ENCODE measurements around the gene HOXB13.
A peak's percentile ranks its signal among the peaks of the same experiment; 100 is the strongest.

Gene HOXB13

DNA sequence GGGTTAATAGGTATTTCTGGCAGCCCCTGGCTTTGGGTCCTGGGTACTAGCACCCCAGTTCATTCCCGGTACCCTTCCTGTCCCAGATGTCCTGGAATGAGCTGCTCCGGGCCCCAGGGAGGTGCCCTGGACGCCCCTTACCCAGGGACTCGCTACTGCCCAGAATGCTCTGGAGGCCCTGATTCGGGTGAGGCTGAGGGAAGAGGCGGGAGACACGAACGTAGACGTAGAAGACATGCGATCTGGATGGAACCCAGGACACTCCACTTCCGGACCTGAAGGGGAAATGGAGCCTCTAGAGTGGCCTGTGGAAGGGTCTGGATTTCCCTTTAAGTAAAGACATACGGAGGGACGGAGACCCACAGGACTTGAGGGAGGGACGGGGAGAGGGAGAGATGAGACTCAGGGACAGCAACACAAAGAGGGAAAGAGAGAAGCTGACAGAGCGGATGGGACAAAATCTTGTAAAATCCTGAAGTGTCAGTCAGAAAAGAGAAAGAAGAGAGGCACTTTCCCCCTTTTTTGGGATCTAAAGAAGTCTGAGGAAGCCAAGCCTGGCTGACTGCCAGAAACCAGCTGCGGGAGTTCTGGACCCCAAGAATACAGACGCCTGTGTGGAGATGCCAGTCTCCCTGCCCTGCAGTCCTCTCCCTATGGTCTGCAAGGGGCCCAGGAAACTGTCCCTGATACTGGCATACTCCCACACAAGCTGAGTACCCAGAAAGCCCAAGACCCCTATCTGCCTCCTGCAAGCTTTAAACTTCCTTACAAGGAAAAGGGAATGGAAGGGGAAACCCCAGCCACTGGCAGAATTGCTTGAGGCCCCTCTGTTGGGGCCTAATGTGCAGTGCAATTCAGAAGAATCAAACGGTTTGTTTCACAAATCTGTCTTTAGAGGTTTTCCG lies 1.0 kb upstream of the HOXB13 start:
- no peak for DNase-seq (ENCODE audit: low read depth in 1 of 2, low spot score in 1 of 2)
- in situ Hi-C loops (cut with HindIII; ENCODE audit: low pct_unique_long_range_greater_than_20kb, low sequenced_read_pairs), result no loop called here
- no peak for TF ChIP-seq JUND (IDR thresholded peaks at IDR 0.05; ENCODE audit: low read depth)

DNA sequence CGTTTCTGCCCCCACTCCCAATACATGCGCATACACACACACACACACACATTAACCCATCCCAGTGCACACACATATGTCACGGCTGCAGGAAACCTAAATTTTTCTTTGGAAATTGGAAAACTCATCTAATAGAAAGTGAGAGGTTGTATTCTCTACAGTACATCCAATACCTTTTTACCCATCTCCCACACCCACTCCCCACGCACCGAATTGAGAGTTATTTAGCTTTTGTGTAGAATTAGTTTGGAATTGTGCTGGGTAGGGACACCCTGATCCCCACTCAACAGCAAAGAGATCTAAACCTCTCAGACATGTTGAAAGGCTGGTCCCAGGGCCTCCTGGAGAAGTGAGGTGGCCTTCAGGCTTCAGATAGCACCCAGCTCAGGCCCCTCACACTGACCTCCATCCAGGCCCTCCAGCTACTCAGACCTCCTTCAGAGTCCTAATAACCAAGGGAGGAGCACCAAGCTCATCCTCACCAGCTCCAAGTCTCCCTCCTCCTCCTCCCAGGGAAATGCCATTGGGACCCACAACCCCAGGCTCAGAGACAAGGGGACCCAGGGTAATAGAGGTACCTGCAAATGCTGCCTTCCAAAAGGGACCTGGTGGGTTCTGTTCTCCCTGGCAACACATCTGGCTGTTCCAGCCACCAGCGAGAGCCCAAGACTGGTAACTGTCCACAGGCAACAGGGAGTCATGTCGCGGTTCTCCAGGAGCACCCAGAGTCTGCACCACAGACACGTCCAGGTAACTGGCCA lies 955 bp downstream of the HOXB13 start:
- TF ChIP-seq JUND (IDR thresholded peaks at IDR 0.05; ENCODE audit: low read depth), result no peak
- in situ Hi-C loops (cut with HindIII; ENCODE audit: low pct_unique_long_range_greater_than_20kb, low sequenced_read_pairs), result no loop called here
- DNase-seq (ENCODE audit: low read depth in 1 of 2, low spot score in 1 of 2), result no peak

DNA sequence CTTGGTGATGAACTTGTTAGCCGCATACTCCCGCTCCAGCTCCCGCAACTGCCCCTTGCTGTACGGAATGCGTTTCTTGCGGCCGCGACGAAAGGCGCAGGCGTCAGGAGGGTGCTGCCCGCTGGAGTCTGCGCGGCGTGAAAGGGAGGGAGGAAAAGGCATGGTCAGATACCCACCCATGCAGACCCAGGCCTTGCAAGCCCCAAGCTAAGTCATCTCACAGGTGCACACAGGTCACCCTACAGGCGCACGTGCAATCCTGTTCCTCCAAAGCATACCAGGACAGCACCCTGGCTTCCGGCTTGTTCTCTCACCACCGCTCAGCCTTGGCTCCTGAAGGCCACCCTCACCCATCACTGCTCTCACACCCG lies 1.6 kb downstream of the HOXB13 start:
- DNase-seq (ENCODE audit: low read depth in 1 of 2, low spot score in 1 of 2), result no peak
- in situ Hi-C loops (cut with HindIII; ENCODE audit: low pct_unique_long_range_greater_than_20kb, low sequenced_read_pairs), result no loop called here
- no peak for TF ChIP-seq JUND (IDR thresholded peaks at IDR 0.05; ENCODE audit: low read depth)

DNA sequence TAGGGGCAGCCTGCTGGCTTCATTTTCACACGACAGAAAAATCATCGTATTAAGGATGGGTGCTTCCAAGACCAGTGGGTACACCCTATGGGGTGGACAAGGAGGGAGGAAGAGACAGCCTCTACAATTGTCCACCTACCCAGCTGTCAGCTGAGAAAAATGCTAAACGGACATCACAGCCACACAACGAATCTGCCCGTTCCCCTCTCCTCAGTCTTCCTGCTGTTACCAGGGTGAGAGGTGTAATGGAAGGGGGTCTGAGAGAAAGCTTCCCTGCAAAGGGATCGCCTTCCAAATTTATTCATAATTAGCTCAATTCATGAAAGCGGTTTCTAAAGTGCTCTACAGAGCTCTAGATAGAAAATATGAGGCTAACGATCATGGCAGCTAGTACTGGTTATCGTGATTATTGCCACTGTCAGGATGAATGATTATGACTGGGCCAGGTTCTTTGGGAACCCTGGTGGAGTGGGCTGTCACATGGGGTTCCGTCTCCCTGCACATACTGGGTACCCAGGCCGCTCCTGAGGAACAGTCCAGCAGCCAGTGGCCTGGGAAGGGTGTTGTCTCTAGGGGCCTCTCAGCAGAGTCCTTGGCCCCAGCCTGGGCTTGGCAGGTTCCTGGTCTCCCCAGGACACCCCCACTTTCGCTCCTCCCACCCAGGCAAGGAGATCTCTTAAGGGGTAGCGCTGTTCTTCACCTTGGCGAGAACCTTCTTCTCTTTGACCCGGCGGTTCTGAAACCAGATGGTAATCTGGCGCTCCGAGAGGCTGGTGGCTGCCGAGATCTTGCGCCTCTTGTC lies 2.2 kb downstream of the HOXB13 start:
- no peak for DNase-seq (ENCODE audit: low read depth in 1 of 2, low spot score in 1 of 2)
- in situ Hi-C loops (cut with HindIII; ENCODE audit: low pct_unique_long_range_greater_than_20kb, low sequenced_read_pairs), result no loop called here
- no peak for TF ChIP-seq JUND (IDR thresholded peaks at IDR 0.05; ENCODE audit: low read depth)

DNA sequence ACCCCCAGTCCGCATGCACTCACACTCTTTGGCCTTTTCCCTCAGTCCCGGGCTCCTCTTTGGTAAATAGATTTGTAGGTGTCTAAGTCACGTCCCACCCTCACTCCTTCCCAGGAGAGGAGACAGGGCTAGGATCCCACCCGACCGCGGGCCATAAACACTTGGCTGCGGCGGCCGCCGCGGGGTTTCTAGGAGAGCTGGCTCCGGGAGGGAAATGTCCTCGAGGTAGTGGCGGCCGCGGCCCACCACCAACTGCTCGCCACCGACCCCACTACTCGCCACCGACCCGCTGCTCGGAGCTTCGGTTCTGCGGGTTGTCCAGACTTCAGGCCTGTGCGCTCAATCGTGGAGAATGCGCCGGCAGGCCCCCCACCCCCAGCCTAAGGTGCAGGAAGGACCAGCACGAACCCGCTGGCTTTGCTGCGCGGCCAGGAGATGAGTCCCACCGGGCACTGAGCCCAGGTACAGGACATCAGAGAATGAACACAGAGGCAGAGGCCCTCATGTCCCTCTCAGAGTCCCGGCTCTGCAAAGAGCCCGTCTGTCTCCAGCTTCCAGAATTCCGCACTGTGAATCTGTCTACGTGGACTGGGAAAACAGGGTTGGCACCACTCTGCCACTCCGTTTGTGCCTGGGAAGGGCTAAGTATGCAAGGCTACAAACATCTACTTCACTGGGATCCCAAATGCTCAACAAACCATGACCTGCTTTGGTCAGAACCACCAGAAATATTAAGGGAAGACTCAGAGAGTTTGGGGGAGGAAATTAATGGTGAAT lies 3.1 kb downstream of the HOXB13 start:
- DNase-seq (ENCODE audit: low read depth in 1 of 2, low spot score in 1 of 2), result no peak
- in situ Hi-C loops (cut with HindIII; ENCODE audit: low pct_unique_long_range_greater_than_20kb, low sequenced_read_pairs), result no loop called here
- TF ChIP-seq JUND (IDR thresholded peaks at IDR 0.05; ENCODE audit: low read depth), result no peak

DNA sequence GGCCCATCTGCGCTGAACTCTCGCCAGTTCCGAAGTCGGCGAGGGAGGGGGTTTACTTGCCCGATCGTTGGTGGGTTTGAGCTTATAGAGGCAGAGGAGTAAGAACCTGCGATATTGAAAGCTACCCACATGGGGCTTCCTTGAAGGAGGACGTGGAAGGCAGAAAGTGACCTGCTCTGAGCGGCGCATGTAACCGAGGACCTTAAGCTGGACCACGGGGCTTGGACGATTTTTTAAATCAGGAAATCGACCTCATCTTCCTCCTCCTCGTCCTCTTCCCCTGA lies 3.6 kb downstream of the HOXB13 start:
- TF ChIP-seq JUND (IDR thresholded peaks at IDR 0.05; ENCODE audit: low read depth), result no peak
- in situ Hi-C loops (cut with HindIII; ENCODE audit: low pct_unique_long_range_greater_than_20kb, low sequenced_read_pairs), result no loop called here
- no peak for DNase-seq (ENCODE audit: low read depth in 1 of 2, low spot score in 1 of 2)

DNA sequence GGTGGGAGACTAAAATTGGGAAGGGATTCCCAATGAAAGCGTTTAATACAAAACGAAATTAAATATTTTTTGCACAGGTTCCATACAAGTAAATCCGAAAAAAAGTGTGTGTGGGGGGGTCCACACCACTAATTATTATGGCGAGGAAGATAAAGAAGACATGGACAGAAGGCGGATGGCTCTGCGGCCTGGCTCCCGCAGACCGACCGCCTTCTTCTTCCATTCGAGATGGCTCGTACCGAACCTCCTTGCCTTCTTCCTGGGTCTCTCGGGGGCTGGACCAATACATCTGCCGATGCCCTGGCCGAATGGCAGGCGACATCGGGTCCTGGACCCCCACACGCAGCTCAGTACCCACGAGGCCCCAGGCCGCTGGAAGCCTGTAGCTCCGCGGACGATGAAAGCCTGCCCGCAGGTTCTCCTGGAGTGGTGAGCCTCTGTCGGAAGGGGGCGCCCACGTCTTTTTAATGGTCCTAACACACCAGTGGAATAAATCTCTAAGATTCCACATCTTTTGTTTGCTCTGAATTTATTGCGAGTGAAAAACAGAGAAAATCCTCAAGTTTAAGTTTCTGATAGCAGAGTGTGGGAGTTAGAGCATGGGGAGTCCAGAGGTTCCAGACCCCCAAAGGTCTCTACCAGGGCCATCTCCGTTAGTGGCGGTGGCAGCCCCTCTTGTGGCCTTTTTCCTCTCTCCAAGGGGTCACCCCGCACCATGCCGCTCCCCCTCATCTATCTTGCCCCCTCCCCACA lies 4.1 kb downstream of the HOXB13 start:
- TF ChIP-seq JUND (IDR thresholded peaks at IDR 0.05; ENCODE audit: low read depth), result no peak
- DNase-seq (ENCODE audit: low read depth in 1 of 2, low spot score in 1 of 2), result peak; percentile 80 to 84
- in situ Hi-C loops (cut with HindIII; ENCODE audit: low pct_unique_long_range_greater_than_20kb, low sequenced_read_pairs), result no loop called here

DNA sequence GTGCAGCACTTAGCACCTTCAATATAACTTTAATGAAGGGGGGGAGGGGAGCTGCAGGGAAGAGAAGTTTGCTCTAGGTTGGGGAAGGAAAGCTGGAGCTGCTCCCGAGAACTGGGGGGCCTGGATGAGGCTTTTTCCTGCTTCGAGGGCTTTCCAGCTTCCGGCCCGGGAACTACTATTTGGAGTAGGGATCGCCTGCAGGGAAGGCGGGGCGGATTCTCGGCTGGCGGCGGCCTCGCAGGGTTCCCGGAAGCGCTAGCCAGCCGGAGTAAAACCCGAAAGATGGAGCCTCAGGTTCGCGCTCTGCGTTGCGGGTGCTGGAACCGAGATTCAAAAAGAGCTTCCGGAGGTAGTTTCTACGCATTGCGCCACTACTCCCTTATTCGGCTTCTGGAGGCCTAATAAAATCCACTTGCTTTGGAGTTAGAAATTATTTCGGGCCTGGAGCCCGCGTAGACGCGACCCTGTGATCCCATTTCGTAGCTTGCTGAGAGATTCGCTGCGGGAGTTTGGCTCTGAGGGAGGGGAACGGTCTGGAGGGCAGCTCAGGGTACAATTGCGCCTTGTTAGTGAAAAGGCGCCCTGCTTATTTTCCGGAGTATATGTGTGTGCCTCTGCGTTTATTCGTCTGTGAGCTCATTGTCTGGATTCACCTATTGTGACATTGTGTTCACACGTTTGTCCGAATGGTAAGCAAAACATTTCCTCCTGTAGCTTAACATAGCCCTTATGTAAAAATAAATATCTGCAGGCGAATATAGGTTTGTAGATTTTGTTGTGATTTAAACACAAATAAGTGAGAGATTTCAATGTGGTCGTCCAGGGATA lies 4.9 kb downstream of the HOXB13 start:
- no peak for TF ChIP-seq JUND (IDR thresholded peaks at IDR 0.05; ENCODE audit: low read depth)
- no peak for DNase-seq (ENCODE audit: low read depth in 1 of 2, low spot score in 1 of 2)
- in situ Hi-C loops (cut with HindIII; ENCODE audit: low pct_unique_long_range_greater_than_20kb, low sequenced_read_pairs), result no loop called here

DNA sequence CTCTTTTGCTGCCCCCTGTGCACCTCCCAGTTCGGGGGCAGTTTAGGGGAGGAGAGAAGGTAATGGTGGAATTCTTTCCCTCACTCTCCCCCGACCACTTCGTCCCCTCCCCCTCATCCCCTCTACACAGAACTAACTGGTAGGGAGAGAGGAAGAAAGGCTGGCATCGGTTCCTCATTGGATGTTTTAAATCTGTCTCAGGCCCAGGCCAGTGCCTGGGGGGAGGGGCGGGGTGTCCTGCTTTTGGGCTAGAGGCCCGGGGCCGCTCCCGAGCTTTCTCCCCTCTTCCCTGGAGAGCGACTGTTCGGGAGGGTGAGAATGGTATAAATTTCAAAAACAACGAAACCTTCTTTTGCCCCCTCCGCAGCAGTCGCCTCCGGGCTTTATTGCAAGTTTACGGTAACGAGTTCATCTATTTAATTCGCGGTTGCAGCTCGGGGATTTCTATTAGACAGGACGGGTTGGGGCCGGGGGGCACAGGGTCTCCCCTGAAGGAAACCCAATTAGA lies 5.6 kb downstream of the HOXB13 start, which contains the start of gene PRAC2:
TSS of gene PRAC2 (plus strand) at position 271 of the 508 bp plus-strand sequence. CDS start 1,226 bp downstream, outside the sequence.
- DNase-seq (ENCODE audit: low read depth in 1 of 2, low spot score in 1 of 2), result no peak
- in situ Hi-C loops (cut with HindIII; ENCODE audit: low pct_unique_long_range_greater_than_20kb, low sequenced_read_pairs), result no loop called here
- TF ChIP-seq JUND (IDR thresholded peaks at IDR 0.05; ENCODE audit: low read depth), result no peak

DNA sequence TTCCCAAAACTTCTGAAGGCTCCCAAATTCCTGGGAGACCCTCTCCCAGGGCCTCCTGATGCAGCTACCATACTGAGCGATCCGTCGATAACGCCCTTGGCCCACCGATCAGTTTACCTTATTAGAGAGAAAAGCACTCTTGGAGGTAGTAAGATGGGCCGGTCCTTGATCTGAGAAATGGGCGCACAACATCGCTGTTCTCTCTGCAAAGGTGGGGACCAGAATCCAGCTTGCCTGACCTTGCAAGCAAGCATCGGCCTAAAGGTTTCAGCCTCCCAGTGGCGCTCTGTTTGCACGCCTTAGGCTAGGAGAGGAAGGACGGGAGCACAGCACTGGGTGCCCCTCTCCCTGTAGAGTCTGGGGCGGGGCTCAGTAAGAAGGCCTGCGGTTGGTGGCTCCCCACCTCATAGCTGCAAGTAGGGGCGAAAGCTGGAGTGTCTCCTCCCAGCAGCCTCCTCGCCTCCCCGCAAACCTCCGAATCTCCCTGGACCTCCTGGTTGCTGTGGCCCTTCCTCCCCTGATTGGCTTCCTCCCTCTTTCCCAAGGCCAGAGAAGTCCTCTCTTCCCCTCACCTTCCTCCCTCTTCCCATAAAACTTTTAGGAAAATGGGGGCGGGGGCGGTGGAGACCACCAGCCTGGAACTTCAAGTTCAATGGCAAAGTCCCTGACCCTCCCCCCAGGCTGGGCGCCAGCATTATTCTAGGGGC lies 6.2 kb downstream of the HOXB13 start, which contains the start of gene PRAC1:
TSS of gene PRAC1 (minus strand) at position 318 of the 707 bp plus-strand sequence. CDS start at position 192, 126 bp downstream.
- no peak for TF ChIP-seq JUND (IDR thresholded peaks at IDR 0.05; ENCODE audit: low read depth)
- in situ Hi-C loops (cut with HindIII; ENCODE audit: low pct_unique_long_range_greater_than_20kb, low sequenced_read_pairs), result no loop called here
- no peak for DNase-seq (ENCODE audit: low read depth in 1 of 2, low spot score in 1 of 2)

Data from T47D (cell line).